Suprapubic skin (tissue), 4 donors: ENCODE data around the gene AAMP.

Experiments used
- EP300 ChIP-seq: sonication (generic); formaldehyde crosslinking; IDR thresholded peaks from one replicate; pipeline ENCODE4 v1.6.1; 2017; ENCODE audit warnings: antibody characterized with exemption
- POLR2A ChIP-seq, 2 donors: fragments of 450-650 bp; IDR thresholded peaks; one replicate each; pipeline ENCODE4 v1.6.1; 2017; ENCODE audit warnings: antibody characterized with exemption in 2 of 2, mild to moderate bottlenecking in 2 of 2, moderate library complexity in 2 of 2
- POLR2AphosphoS5 ChIP-seq, 3 donors: sonication (generic); formaldehyde crosslinking; IDR thresholded peaks; one replicate each; pipeline ENCODE4 v1.6.1; 2017; ENCODE audit warnings: antibody characterized with exemption in 3 of 3
- TF ChIP-seq, protein P1 (sequence below), 2 donors: fragments of 200-600 bp in 1 of 2; fragments of 450-650 bp in 1 of 2; sonication (generic) in 1 of 2; IDR thresholded peaks; one replicate each; pipeline ENCODE4 v1.5.1; 2016 to 2019; ENCODE audit warnings: antibody characterized with exemption in 2 of 2, mild to moderate bottlenecking in 1 of 2, moderate library complexity in 1 of 2

DNA sequence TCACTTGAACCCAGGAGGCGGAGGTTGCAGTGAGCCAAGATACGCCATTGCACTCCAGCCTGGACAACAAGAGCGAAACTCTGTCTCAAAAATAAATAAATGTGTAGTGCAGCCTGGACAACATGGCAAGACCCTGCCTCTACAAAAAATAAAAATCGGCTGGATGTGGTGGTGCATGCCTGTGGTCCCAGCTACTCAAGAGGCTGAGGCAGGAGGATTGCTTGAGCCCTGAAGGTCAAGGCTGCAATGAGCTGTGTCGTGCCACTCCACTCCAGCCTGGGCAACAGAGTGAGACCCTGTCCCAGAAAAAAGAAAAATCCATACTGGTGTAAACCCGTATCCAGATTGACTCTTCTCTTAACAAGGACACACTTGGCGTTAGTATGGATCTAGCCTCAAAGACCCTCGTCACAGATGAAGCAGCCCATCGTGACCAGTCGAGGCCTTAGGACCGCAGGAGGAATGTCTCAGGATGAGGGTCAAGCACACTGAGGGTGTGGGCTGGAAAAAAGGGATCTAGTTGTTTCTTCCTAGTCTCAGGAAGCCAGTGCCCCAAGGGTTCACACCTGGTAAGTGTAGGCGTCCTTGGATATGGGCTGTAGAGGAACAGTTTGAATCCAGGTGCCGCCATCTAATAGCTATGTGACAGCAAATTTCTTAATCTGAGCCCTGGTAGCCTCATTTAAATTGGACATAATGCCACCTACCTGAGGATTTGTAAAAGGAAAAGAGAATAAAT, 13.2 kb downstream of the AAMP start:
- no peak for TF ChIP-seq EP300
- TF ChIP-seq, protein P1, sequence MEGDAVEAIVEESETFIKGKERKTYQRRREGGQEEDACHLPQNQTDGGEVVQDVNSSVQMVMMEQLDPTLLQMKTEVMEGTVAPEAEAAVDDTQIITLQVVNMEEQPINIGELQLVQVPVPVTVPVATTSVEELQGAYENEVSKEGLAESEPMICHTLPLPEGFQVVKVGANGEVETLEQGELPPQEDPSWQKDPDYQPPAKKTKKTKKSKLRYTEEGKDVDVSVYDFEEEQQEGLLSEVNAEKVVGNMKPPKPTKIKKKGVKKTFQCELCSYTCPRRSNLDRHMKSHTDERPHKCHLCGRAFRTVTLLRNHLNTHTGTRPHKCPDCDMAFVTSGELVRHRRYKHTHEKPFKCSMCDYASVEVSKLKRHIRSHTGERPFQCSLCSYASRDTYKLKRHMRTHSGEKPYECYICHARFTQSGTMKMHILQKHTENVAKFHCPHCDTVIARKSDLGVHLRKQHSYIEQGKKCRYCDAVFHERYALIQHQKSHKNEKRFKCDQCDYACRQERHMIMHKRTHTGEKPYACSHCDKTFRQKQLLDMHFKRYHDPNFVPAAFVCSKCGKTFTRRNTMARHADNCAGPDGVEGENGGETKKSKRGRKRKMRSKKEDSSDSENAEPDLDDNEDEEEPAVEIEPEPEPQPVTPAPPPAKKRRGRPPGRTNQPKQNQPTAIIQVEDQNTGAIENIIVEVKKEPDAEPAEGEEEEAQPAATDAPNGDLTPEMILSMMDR (IDR thresholded peaks at IDR 0.05) = no peak
- no peak for TF ChIP-seq POLR2AphosphoS5 (IDR thresholded peaks at IDR 0.05)
- no peak for TF ChIP-seq POLR2A (IDR thresholded peaks at IDR 0.05)
